PC-3 (cell line): Measurements from ENCODE around the gene PLXDC1. TPM values are rescaled to one million over a fixed set of nuclear protein-coding genes. Genes with fewer than 3 reads are reported as not detected.

Experiments
- ATAC-seq: fragments of 200-7000 bp; cut with Tn5 transposase; 2 replicates; pipeline ENCODE4 v1.9.1; 2020; ENCODE audit warnings: mild to moderate bottlenecking, moderate library complexity
- BruUV-seq: library from RNA; stranded (reverse); fragments of 400-500 nt; replicated peaks from 2 replicates; lab custom pipeline; 2021; lab: Mats Ljungman, UMichigan
- CTCF ChIA-PET: fragments of 300-600 bp; sonication (Branson Sonifier 250); formaldehyde crosslinking; loops from one replicate; lab custom pipeline; 2022; ENCODE audit warnings: antibody characterized with exemption; lab: Charles Lee
- POLR2A ChIA-PET: fragments of 300-600 bp; sonication (Branson Sonifier 250); formaldehyde crosslinking; loops from one replicate; lab custom pipeline; 2022; ENCODE audit warnings: antibody characterized with exemption; ENCODE audit not compliant: unreplicated experiment; lab: Charles Lee
- DNase-seq: peaks from one replicate; pipeline ENCODE4 v3.0.0-alpha.2; 2015
- H2AFZ ChIP-seq: fragments of 300-600 bp; sonication (generic); 2 replicates; pipeline ENCODE4 v1.6.0; 2016; ENCODE audit warnings: antibody characterized with exemption, low read length
- H3F3A ChIP-seq: fragments of 300-600 bp; sonication (generic); one replicate; pipeline ENCODE4 v1.6.0; 2017; ENCODE audit warnings: antibody characterized with exemption, low read length, control low read depth, mild to moderate bottlenecking; ENCODE audit not compliant: unreplicated experiment
- H3K27ac ChIP-seq: fragments of 300-600 bp; sonication (generic); 2 replicates; pipeline ENCODE4 v1.5.1; 2016; ENCODE audit warnings: mild to moderate bottlenecking, low read length
- H3K27me3 ChIP-seq: fragments of 300-600 bp; sonication (generic); 2 replicates; pipeline ENCODE4 v1.6.1; 2016; ENCODE audit warnings: low read length, mixed read lengths
- H3K36me3 ChIP-seq: fragments of 300-600 bp; sonication (generic); 2 replicates; pipeline ENCODE4 v1.6.1; 2016; ENCODE audit warnings: low read depth, mixed run types, low read length, mixed read lengths
- H3K4me1 ChIP-seq: fragments of 300-600 bp; sonication (generic); 2 replicates; pipeline ENCODE4 v1.5.1; 2016; ENCODE audit warnings: low read length; ENCODE audit not compliant: insufficient read depth
- H3K4me2 ChIP-seq: fragments of 300-600 bp; sonication (generic); 2 replicates; pipeline ENCODE4 v1.6.0; 2016; ENCODE audit warnings: low read length
- H3K4me3 ChIP-seq: fragments of 300-600 bp; sonication (generic); 2 replicates; pipeline ENCODE4 v1.5.1; 2016; ENCODE audit warnings: mild to moderate bottlenecking, low read length, mixed read lengths
- H3K79me2 ChIP-seq: fragments of 300-600 bp; sonication (generic); 2 replicates; pipeline ENCODE4 v1.6.1; 2017; ENCODE audit warnings: low read length, mixed read lengths
- H3K9ac ChIP-seq: fragments of 300-600 bp; sonication (generic); 2 replicates; pipeline ENCODE4 v1.6.0; 2016; ENCODE audit warnings: mild to moderate bottlenecking, low read length
- H3K9me2 ChIP-seq: fragments of 300-600 bp; sonication (generic); replicated peaks from 2 replicates; pipeline ENCODE4 v1.6.1; 2016; ENCODE audit warnings: mixed run types, low read length, mixed read lengths
- H3K9me3 ChIP-seq: fragments of 300-600 bp; sonication (generic); 2 replicates; pipeline ENCODE4 v1.6.1; 2016; ENCODE audit warnings: low read length, mixed read lengths
- H4K20me1 ChIP-seq: fragments of 300-600 bp; sonication (generic); 2 replicates; pipeline ENCODE4 v1.6.1; 2016; ENCODE audit warnings: low read length, mixed read lengths
- EZH2 ChIP-seq: fragments of 300-600 bp; sonication (generic); IDR thresholded peaks from one replicate; pipeline ENCODE4 v1.6.1; 2017; ENCODE audit warnings: antibody characterized with exemption, mild to moderate bottlenecking, low read length; ENCODE audit not compliant: unreplicated experiment
- EZH2phosphoT487 ChIP-seq: fragments of 300-600 bp; sonication (generic); IDR thresholded peaks from 2 replicates; pipeline ENCODE4 v1.6.1; 2018; ENCODE audit warnings: mild to moderate bottlenecking, antibody characterized with exemption, low read length, borderline replicate concordance
- intact Hi-C: fragments of 100-400 bp; cut with micrococcal nuclease; formaldehyde crosslinking; loops from 2 replicates; pipeline ENCODE4 v1.9.0; 2023
- total RNA-seq: library from RNA; depleted of rRNA; stranded (reverse); fragments of >200 nt; gene quantifications from 2 replicates; pipeline ENCODE4 v1.2.3, GENCODE V29; 2014
- TF ChIP-seq, protein P1 (sequence below): fragments of 300-600 bp; sonication (generic); conservative IDR thresholded peaks from 2 replicates; pipeline ENCODE4 v1.5.1; 2017; ENCODE audit warnings: antibody characterized with exemption, low read depth, mild to moderate bottlenecking, low read length

Gene PLXDC1
- total RNA-seq, 1 experiment from 2014 or later = not detected

- DNase-seq (no peak), ATAC-seq (no peak)
- CTCF ChIA-PET = no interaction called here
- Histone ChIP-seq H3K9me2 (no peaks in the 10 kb centered on the region), H3K79me2 (no peaks in the 10 kb centered on the region), H3K4me2 (no peak overlapping the region), H3K4me3 (no peak overlapping the region), H4K20me1 (no peaks in the 10 kb centered on the region), H3K27me3 (no peaks in the 10 kb centered on the region), H3F3A (no peaks in the 10 kb centered on the region), H3K36me3 (no peaks in the 10 kb centered on the region), H3K9me3 (no peaks in the 10 kb centered on the region), H3K4me1 (no peaks in the 10 kb centered on the region), H2AFZ (no peak overlapping the region), H3K27ac (no peak overlapping the region), H3K9ac (no peak overlapping the region)
- BruUV-seq = no TSS peak
- intact Hi-C loops = no loop called here
- TF ChIP-seq, protein P1, sequence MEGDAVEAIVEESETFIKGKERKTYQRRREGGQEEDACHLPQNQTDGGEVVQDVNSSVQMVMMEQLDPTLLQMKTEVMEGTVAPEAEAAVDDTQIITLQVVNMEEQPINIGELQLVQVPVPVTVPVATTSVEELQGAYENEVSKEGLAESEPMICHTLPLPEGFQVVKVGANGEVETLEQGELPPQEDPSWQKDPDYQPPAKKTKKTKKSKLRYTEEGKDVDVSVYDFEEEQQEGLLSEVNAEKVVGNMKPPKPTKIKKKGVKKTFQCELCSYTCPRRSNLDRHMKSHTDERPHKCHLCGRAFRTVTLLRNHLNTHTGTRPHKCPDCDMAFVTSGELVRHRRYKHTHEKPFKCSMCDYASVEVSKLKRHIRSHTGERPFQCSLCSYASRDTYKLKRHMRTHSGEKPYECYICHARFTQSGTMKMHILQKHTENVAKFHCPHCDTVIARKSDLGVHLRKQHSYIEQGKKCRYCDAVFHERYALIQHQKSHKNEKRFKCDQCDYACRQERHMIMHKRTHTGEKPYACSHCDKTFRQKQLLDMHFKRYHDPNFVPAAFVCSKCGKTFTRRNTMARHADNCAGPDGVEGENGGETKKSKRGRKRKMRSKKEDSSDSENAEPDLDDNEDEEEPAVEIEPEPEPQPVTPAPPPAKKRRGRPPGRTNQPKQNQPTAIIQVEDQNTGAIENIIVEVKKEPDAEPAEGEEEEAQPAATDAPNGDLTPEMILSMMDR = no peak
- TF ChIP-seq EZH2 (no peak), EZH2phosphoT487 (no peak)
- POLR2A ChIA-PET = no interaction called here
Observed at GRCh38 chr17:39082482-39082881, 69.0 kb downstream of the PLXDC1 start.

- no peaks in the 10 kb centered on the region for H3K4me1 ChIP-seq
- no peaks in the 10 kb centered on the region for H3K36me3 ChIP-seq
- no peak overlapping the region for H3K9ac ChIP-seq
- H2AFZ ChIP-seq = no peak overlapping the region
- TF ChIP-seq EZH2 = no peak
- TF ChIP-seq, protein P1 = no peak
- no peak overlapping the region for H3K4me3 ChIP-seq
- intact Hi-C loops = no loop called here
- no peak overlapping the region for H3K27ac ChIP-seq
- no peaks in the 10 kb centered on the region for H3K79me2 ChIP-seq
- ATAC-seq (no peak), DNase-seq (no peak)
- ChIA-PET CTCF (no interaction called here), POLR2A (no interaction called here)
- no peak overlapping the region for H3K4me2 ChIP-seq
- H3K27me3 ChIP-seq = no peaks in the 10 kb centered on the region
- BruUV-seq = no TSS peak
- no peaks in the 10 kb centered on the region for H3F3A ChIP-seq
- H3K9me2 ChIP-seq = no peaks in the 10 kb centered on the region
- H3K9me3 ChIP-seq = no peaks in the 10 kb centered on the region
- H4K20me1 ChIP-seq = no peaks in the 10 kb centered on the region
Observed at GRCh38 chr17:39081851-39082250, 69.6 kb downstream of the PLXDC1 start.

- Histone ChIP-seq H3K9me3 (no peaks in the 10 kb centered on the region), H3K4me1 (no peaks in the 10 kb centered on the region), H3K4me2 (no peak overlapping the region), H3K9ac (no peak overlapping the region), H3K4me3 (no peak overlapping the region), H3K9me2 (no peaks in the 10 kb centered on the region), H4K20me1 (no peaks in the 10 kb centered on the region), H3F3A (no peaks in the 10 kb centered on the region), H3K27ac (no peak overlapping the region), H3K36me3 (no peaks in the 10 kb centered on the region), H3K79me2 (no peaks in the 10 kb centered on the region), H3K27me3 (no peaks in the 10 kb centered on the region), H2AFZ (no peak overlapping the region)
- ChIA-PET POLR2A (no interaction called here), CTCF (no interaction called here)
- no TSS peak for BruUV-seq
- ATAC-seq = no peak
- TF ChIP-seq EZH2phosphoT487 = no peak
- intact Hi-C loops = no loop called here
- peak; percentile 9 for DNase-seq
Observed at GRCh38 chr17:39080421-39081078, 70.9 kb downstream of the PLXDC1 start.
